Measurements from ENCODE around the gene HYAL1. TPM values are rescaled to one million over a fixed set of nuclear protein-coding genes. Genes with fewer than 3 reads are reported as not detected.

The HYAL1 gene
- total RNA-seq, 1 experiment from 2014 or later: 0.37 TPM

GRCh38 chr3:50279255-50280016 lies 23.9 kb downstream of the HYAL1 start:
- Histone ChIP-seq H3K9me3 (ENCODE audit: low read depth, low read length, poor library complexity, severe bottlenecking) (no peaks in the 10 kb centered on the region), H3K4me3 (ENCODE audit: low read depth, low read length, poor library complexity, severe bottlenecking) (no peak overlapping the region), H3K4me1 (ENCODE audit: insufficient read depth, low read length, poor library complexity, severe bottlenecking) (no peaks in the 10 kb centered on the region), H3K36me3 (ENCODE audit: insufficient read depth, low read length, poor library complexity, severe bottlenecking) (no peaks in the 10 kb centered on the region), H3K27ac (ENCODE audit: low read depth, low read length, poor library complexity, severe bottlenecking) (no peak overlapping the region), H3K27me3 (replicated peaks; ENCODE audit: insufficient read depth, low read depth, low read length, poor library complexity) (no peaks in the 10 kb centered on the region)
- DNase-seq (ENCODE audit: low spot score): no peak
- TF ChIP-seq, protein P1, sequence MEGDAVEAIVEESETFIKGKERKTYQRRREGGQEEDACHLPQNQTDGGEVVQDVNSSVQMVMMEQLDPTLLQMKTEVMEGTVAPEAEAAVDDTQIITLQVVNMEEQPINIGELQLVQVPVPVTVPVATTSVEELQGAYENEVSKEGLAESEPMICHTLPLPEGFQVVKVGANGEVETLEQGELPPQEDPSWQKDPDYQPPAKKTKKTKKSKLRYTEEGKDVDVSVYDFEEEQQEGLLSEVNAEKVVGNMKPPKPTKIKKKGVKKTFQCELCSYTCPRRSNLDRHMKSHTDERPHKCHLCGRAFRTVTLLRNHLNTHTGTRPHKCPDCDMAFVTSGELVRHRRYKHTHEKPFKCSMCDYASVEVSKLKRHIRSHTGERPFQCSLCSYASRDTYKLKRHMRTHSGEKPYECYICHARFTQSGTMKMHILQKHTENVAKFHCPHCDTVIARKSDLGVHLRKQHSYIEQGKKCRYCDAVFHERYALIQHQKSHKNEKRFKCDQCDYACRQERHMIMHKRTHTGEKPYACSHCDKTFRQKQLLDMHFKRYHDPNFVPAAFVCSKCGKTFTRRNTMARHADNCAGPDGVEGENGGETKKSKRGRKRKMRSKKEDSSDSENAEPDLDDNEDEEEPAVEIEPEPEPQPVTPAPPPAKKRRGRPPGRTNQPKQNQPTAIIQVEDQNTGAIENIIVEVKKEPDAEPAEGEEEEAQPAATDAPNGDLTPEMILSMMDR (conservative IDR thresholded peaks at IDR 0.05; ENCODE audit: low read depth, low read length): no peak
- TF ChIP-seq EZH2 (IDR thresholded peaks at IDR 0.05; ENCODE audit: borderline replicate concordance, low read depth, low read length, poor library complexity, severe bottlenecking): no peak
- CTCF ChIA-PET: no interaction called here
- intact Hi-C loops (cut with micrococcal nuclease; ENCODE audit: unreplicated experiment): no loop called here
- BruUV-seq (replicated peaks): no TSS peak
- POLR2A ChIA-PET (ENCODE audit: low non-redundant PET): no interaction called here

GRCh38 chr3:50278880-50279224 lies 24.5 kb downstream of the HYAL1 start, which contains the start of gene LSMEM2:
LSMEM2 (plus strand) TSS chr3:50279087; CDS start chr3:50279114, 27 bp downstream.
- Histone ChIP-seq H3K4me3 (ENCODE audit: low read depth, low read length, poor library complexity, severe bottlenecking) (no peak within 1 kb of the TSS), H3K27ac (ENCODE audit: low read depth, low read length, poor library complexity, severe bottlenecking) (no peak within 1 kb of the TSS), H3K36me3 (ENCODE audit: insufficient read depth, low read length, poor library complexity, severe bottlenecking) (no peaks in the 10 kb centered on the region), H3K4me1 (ENCODE audit: insufficient read depth, low read length, poor library complexity, severe bottlenecking) (no peaks in the 10 kb centered on the region), H3K27me3 (replicated peaks; ENCODE audit: insufficient read depth, low read depth, low read length, poor library complexity) (no peaks in the 10 kb centered on the region), H3K9me3 (ENCODE audit: low read depth, low read length, poor library complexity, severe bottlenecking) (no peaks in the 10 kb centered on the region)
- ChIA-PET POLR2A (ENCODE audit: low non-redundant PET) (no interaction called here), CTCF (no interaction called here)
- intact Hi-C loops (cut with micrococcal nuclease; ENCODE audit: unreplicated experiment): no loop called here
- TF ChIP-seq, protein P1 (conservative IDR thresholded peaks at IDR 0.05; ENCODE audit: low read depth, low read length): no peak
- no peak for TF ChIP-seq EZH2 (IDR thresholded peaks at IDR 0.05; ENCODE audit: borderline replicate concordance, low read depth, low read length, poor library complexity, severe bottlenecking)
- no TSS peak for BruUV-seq (replicated peaks)
- no peak for DNase-seq (ENCODE audit: low spot score)

- no peak overlapping the region for H3K27ac ChIP-seq (ENCODE audit: low read depth, low read length, poor library complexity, severe bottlenecking)
- H3K4me3 ChIP-seq (ENCODE audit: low read depth, low read length, poor library complexity, severe bottlenecking): no peak overlapping the region
- H3K27me3 ChIP-seq (replicated peaks; ENCODE audit: insufficient read depth, low read depth, low read length, poor library complexity): peaks cover 3% of the 10 kb centered on the region
- intact Hi-C loops (cut with micrococcal nuclease; ENCODE audit: unreplicated experiment): no loop called here
- no peaks in the 10 kb centered on the region for H3K9me3 ChIP-seq (ENCODE audit: low read depth, low read length, poor library complexity, severe bottlenecking)
- POLR2A ChIA-PET (ENCODE audit: low non-redundant PET): no interaction called here
- TF ChIP-seq, protein P1 (conservative IDR thresholded peaks at IDR 0.05; ENCODE audit: low read depth, low read length): no peak
- no peak for TF ChIP-seq EZH2 (IDR thresholded peaks at IDR 0.05; ENCODE audit: borderline replicate concordance, low read depth, low read length, poor library complexity, severe bottlenecking)
- CTCF ChIA-PET: no interaction called here
- no TSS peak for BruUV-seq (replicated peaks)
- DNase-seq (ENCODE audit: low spot score): no peak
- no peaks in the 10 kb centered on the region for H3K36me3 ChIP-seq (ENCODE audit: insufficient read depth, low read length, poor library complexity, severe bottlenecking)
- H3K4me1 ChIP-seq (ENCODE audit: insufficient read depth, low read length, poor library complexity, severe bottlenecking): no peaks in the 10 kb centered on the region
These were observed 25.1 kb downstream of the HYAL1 start for GRCh38 chr3:50278123-50278879.

Measured in A673 (cell line).